GM18951 (cell line): ENCODE measurements around the gene GOLPH3L.
"Not testable (repeated sequence)": the region's sequence is repeated elsewhere in the genome, so short reads cannot be mapped to it uniquely, and the experiment has no call there.

Experiments used
- POLR2A ChIP-seq: IDR thresholded peaks from 4 replicates; pipeline ENCODE4 v1.6.1; 2011; ENCODE audit warnings: mild to moderate bottlenecking; ENCODE audit not compliant: insufficient read length, insufficient read depth; ENCODE audit errors: extremely low read depth
- in situ Hi-C: fragments of 300-500 bp; cut with MboI; formaldehyde crosslinking; loops from one replicate; pipeline ENCODE4 v1.12.0; 2022; ENCODE audit warnings: low sequenced_read_pairs, mixed read lengths, inconsistent platforms; ENCODE audit not compliant: unreplicated experiment

The GOLPH3L gene

GRCh38 chr1:150692720-150693119, 4.2 kb downstream of the GOLPH3L start:
- TF ChIP-seq POLR2A = no peak
- in situ Hi-C loops = no loop called here

- TF ChIP-seq POLR2A = no peak
- in situ Hi-C loops = no loop called here
These were observed 8.2 kb downstream of the GOLPH3L start for GRCh38 chr1:150688763-150689162.

- no peak for TF ChIP-seq POLR2A
- in situ Hi-C loops = no loop called here
These were observed 10.7 kb downstream of the GOLPH3L start for GRCh38 chr1:150686275-150686674.

- in situ Hi-C loops = no loop called here
- no peak for TF ChIP-seq POLR2A
These were observed 13.0 kb downstream of the GOLPH3L start for GRCh38 chr1:150683914-150684313.

GRCh38 chr1:150678988-150679387, 18.0 kb downstream of the GOLPH3L start:
- in situ Hi-C loops = no loop called here
- TF ChIP-seq POLR2A = no peak

GRCh38 chr1:150674881-150675280, 22.1 kb downstream of the GOLPH3L start:
- in situ Hi-C loops = no loop called here
- no peak for TF ChIP-seq POLR2A

GRCh38 chr1:150663321-150663720, 33.6 kb downstream of the GOLPH3L start:
- no peak for TF ChIP-seq POLR2A
- in situ Hi-C loops = no loop called here

GRCh38 chr1:150662811-150663210, 34.1 kb downstream of the GOLPH3L start:
- no peak for TF ChIP-seq POLR2A
- in situ Hi-C loops = no loop called here

GRCh38 chr1:150661156-150661555, 35.8 kb downstream of the GOLPH3L start:
- TF ChIP-seq POLR2A = no peak
- in situ Hi-C loops = no loop called here

- no peak for TF ChIP-seq POLR2A
- in situ Hi-C loops = no loop called here
These were observed 36.4 kb downstream of the GOLPH3L start for GRCh38 chr1:150660584-150660983.

GRCh38 chr1:150657064-150657463, 39.9 kb downstream of the GOLPH3L start:
- in situ Hi-C loops = not testable (repeated sequence)

- in situ Hi-C loops = not testable (repeated sequence)
These were observed 42.3 kb downstream of the GOLPH3L start for GRCh38 chr1:150654635-150655034.

- in situ Hi-C loops = no loop called here
- no peak for TF ChIP-seq POLR2A
These were observed 46.8 kb downstream of the GOLPH3L start for GRCh38 chr1:150650193-150650592.

- in situ Hi-C loops = no loop called here
These were observed 47.4 kb downstream of the GOLPH3L start for GRCh38 chr1:150649441-150650075.

GRCh38 chr1:150642296-150642695, 54.7 kb downstream of the GOLPH3L start:
- TF ChIP-seq POLR2A = no peak
- in situ Hi-C loops = no loop called here

More at GRCh38 chr1:150649441-150650075, 47.4 kb downstream of the GOLPH3L start:
- TF ChIP-seq POLR2A = no peak

- in situ Hi-C loops = not testable (repeated sequence)
These were observed 55.7 kb downstream of the GOLPH3L start for GRCh38 chr1:150641126-150641815.

GRCh38 chr1:150638430-150638829, 58.5 kb downstream of the GOLPH3L start:
- in situ Hi-C loops = not testable (repeated sequence)

GRCh38 chr1:150634839-150635622, 61.9 kb downstream of the GOLPH3L start:
- in situ Hi-C loops = not testable (repeated sequence)
